ENCODE data around the gene BLID.

BLID gene

GRCh38 chr11:122082205-122082604 is 33.8 kb downstream of the BLID start:
- Mint-ChIP-seq H3K36me3 (no peaks in the 10 kb centered on the region), H3K4me3 (no peak overlapping the region), H3K27me3 (peaks cover 9% of the 10 kb centered on the region), H3K27ac (no peak overlapping the region), H3K9me3 (no peaks in the 10 kb centered on the region), H3K4me1 (no peaks in the 10 kb centered on the region)

DNA sequence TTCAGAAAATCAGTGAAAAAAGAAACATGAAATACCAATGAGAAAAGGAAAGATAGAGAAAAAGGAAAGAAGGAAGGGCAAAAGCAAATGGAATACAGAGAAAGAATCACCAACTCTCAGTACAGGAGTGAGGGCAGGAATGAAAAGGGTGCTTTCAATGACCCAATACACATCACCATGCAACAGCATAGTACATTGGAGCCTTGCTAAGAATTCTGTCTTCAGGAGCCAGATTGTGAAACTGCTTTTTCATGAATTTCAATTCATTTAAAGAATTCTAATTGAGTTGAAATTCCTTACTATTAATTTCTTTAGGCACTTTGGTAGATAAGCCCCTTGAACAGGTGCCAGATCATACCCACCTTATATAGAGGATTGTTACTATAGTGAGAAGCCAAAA is 34.9 kb downstream of the BLID start:
- Mint-ChIP-seq H3K4me3 (no peak overlapping the region), H3K9me3 (no peaks in the 10 kb centered on the region), H3K36me3 (no peaks in the 10 kb centered on the region), H3K4me1 (no peaks in the 10 kb centered on the region), H3K27ac (no peak overlapping the region), H3K27me3 (peaks cover 8% of the 10 kb centered on the region)

DNA sequence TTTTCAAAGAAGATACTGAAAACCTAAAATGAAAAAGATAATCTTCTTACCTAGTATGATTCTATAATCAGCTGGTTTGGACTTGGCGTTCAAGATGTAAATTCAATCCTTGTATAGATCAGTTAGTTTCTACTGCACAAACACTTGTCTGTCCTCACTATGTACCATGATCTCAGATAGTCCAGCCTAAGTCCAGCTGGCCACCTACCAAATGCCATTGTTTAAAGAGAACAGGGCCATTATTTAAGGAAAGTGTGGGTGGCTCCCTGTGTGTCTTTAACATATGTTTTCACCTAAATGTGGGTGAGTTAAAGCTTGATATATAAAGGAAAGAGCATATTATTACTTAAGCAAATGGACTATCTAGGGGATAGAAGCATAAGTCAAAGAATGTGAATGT is 38.6 kb downstream of the BLID start:
- Mint-ChIP-seq H3K9me3 (no peaks in the 10 kb centered on the region), H3K27ac (no peak overlapping the region), H3K36me3 (no peaks in the 10 kb centered on the region), H3K4me1 (no peaks in the 10 kb centered on the region), H3K4me3 (no peak overlapping the region), H3K27me3 (peaks cover 6% of the 10 kb centered on the region)

DNA sequence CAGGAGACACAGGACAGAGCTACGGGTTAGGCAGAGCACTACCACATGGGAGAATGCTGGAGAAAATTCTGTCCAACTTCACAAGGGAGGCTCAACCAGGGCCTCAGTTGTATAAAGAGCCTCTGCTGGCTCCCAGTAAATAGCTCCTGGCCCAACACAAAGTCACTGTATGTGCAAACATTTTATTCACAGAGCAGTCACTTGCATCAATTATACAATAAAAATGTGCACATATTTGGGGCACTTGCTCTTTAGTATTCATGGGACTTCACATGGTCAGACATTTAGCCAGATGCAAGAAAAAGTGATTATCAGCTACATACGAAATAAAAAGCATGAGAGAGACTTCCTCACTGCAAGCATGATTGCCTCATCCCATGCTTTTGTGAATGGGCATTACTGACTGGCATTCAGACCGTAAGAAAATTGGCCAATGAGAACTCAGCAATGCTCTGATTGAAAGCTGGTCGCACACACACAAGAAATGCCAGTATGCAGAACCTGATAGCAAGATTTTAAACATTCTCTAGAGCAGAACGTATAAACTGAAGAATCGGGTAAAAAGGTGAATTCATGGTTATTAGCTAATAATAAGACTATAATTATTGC is 39.4 kb downstream of the BLID start:
- Mint-ChIP-seq H3K9me3 (no peaks in the 10 kb centered on the region), H3K27me3 (peaks cover 8% of the 10 kb centered on the region), H3K4me3 (no peak overlapping the region), H3K36me3 (no peaks in the 10 kb centered on the region), H3K4me1 (no peaks in the 10 kb centered on the region), H3K27ac (no peak overlapping the region)

DNA sequence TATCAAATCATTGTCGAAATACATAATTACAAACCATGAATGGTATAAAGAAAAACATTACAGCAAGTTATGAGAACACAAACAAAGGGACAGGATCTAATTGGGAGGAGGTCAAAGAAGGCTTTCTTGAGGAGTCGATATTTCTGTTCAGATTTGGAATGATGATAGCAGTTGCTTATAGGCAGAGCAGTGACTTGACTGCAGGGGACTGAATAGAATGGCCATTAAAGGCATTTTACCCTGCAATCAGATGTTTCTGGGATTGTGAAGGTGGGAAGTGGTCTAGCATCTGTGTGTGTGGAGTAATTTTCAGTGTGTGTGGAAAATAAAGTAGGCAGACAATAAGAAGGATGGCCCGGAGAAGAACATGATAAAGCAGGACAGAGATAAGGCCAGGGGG is 41.0 kb downstream of the BLID start:
- Mint-ChIP-seq H3K36me3 (no peaks in the 10 kb centered on the region), H3K4me1 (no peaks in the 10 kb centered on the region), H3K4me3 (no peak overlapping the region), H3K27ac (no peak overlapping the region), H3K9me3 (no peaks in the 10 kb centered on the region), H3K27me3 (peaks cover 6% of the 10 kb centered on the region)

DNA sequence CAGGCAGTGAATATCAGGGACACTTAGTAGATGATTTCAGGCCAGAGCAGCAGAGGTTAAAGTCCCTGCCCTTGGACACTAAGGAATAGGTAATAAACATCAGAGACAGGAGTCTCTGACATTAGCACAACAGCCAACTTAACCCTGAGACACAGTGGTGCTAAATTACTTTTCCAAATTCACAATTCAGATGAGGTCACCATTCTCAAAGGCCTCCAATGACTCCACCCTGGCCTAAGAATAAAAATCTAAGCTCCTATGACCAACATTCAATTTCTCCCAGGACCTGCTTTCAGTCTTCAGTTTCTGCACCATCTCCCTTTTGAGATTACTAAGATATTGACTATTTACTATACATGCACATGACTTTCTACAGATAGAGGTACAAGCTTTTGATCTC is 42.0 kb downstream of the BLID start:
- Mint-ChIP-seq H3K27me3 (peaks cover 14% of the 10 kb centered on the region), H3K4me1 (no peaks in the 10 kb centered on the region), H3K27ac (no peak overlapping the region), H3K9me3 (no peaks in the 10 kb centered on the region), H3K36me3 (no peaks in the 10 kb centered on the region), H3K4me3 (no peak overlapping the region)

DNA sequence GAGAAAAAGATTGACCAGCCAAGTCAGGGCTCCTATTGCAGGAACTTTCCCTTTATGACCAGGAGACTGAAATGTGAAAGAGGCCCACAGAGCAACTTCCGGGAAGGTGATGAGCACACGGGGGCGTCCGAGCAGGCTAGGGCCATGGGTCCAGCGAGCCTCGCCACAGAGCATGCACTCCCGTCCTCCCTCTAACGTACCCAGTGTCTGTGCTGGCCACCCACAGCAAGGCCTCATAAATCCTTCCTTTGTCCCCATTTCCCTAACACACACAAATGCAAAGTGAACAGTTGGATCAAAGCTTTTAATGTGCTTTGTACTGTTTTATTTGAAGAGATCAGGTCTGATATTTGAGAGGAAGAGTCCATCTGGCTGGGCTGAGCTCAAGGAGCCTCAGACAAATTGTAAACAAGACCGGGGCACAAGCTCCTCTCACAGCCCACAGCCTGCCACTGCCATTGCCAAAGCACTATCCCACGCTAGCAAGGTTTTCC is 44.3 kb downstream of the BLID start:
- Mint-ChIP-seq H3K9me3 (no peaks in the 10 kb centered on the region), H3K4me1 (no peaks in the 10 kb centered on the region), H3K27ac (no peak overlapping the region), H3K4me3 (no peak overlapping the region), H3K36me3 (no peaks in the 10 kb centered on the region), H3K27me3 (peaks cover 13% of the 10 kb centered on the region)

DNA sequence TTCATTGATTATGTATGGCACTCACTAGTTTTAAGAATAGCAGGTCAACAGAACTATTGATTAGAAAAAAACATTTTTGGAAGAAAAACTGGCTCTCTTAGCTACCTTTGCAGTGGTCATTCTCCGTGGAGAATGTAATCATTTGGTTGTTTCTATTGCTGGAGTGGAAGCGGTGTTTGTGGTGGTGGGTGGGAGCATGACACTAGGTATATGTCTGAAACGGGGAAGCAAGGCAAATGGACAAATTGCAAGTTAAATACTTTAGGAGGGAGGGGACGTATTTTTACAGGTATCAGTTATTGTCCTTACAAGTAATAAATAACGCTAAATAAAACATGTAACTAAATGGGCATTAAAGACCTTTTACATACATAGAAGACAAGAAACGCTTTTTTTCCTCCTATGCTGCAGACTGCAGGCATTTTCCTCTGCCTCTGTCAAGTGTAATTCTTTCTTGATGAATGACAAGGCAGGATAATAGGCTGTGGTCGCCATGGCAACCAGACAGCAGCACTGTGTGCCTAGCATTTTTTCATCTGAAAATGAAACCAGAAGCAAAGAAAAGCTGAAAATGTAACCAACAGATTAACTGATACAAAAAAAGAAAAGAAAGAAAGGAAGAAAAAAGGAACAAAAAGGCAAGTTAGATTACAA is 46.2 kb downstream of the BLID start:
- no peaks in the 10 kb centered on the region for H3K4me1 Mint-ChIP-seq
- no peak overlapping the region for H3K27ac Mint-ChIP-seq
- peaks cover 13% of the 10 kb centered on the region for H3K27me3 Mint-ChIP-seq
- H3K9me3 Mint-ChIP-seq: no peaks in the 10 kb centered on the region
- no peaks in the 10 kb centered on the region for H3K36me3 Mint-ChIP-seq
- H3K4me3 Mint-ChIP-seq: no peak overlapping the region

DNA sequence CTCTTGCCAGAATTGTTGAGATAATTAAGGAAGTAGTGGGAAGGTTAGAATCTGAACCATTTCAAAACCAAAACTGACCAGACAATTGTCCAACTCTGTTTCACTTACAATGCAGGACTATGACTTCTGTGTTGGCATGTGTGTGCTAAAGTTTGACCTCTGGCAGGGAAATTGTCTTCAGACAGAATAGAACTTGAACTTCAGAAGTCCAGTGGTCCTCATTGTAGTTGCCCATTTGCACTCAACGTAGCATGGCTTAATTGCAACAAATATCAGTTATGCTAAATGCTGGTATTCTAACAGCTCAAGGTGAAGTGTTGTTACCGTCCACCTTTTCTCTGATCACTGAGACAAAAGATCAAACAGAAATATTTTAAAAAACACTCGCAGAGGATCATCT is 47.2 kb downstream of the BLID start:
- no peaks in the 10 kb centered on the region for H3K4me1 Mint-ChIP-seq
- peaks cover 13% of the 10 kb centered on the region for H3K27me3 Mint-ChIP-seq
- no peaks in the 10 kb centered on the region for H3K9me3 Mint-ChIP-seq
- no peak overlapping the region for H3K27ac Mint-ChIP-seq
- H3K4me3 Mint-ChIP-seq: no peak overlapping the region
- no peaks in the 10 kb centered on the region for H3K36me3 Mint-ChIP-seq

- no peaks in the 10 kb centered on the region for H3K4me1 Mint-ChIP-seq
- H3K9me3 Mint-ChIP-seq: no peaks in the 10 kb centered on the region
- H3K4me3 Mint-ChIP-seq: no peak overlapping the region
- no peak overlapping the region for H3K27ac Mint-ChIP-seq
- peaks cover 13% of the 10 kb centered on the region for H3K27me3 Mint-ChIP-seq
- no peaks in the 10 kb centered on the region for H3K36me3 Mint-ChIP-seq
Observed at GRCh38 chr11:122068141-122068540, 47.9 kb downstream of the BLID start.

Measured in activated naive CD4-positive, alpha-beta T cell treated with anti-CD3 and anti-CD28 coated beads, Interleukin-2, amount 50 U/mL, for 24 hours (primary cell).